GM19463 (cell line): ENCODE results near the gene DHRSX.

ENCODE experiments used
- ATAC-seq: cut with Tn5 transposase; IDR thresholded peaks from one replicate; pipeline ENCODE4 v1.9.1; 2021; ENCODE audit warnings: mild to moderate bottlenecking, moderate library complexity; ENCODE audit not compliant: unreplicated experiment

Gene DHRSX

GRCh38 chrX:2172359-2172758, 328.4 kb downstream of the DHRSX start:
- ATAC-seq = no peak
